DMS 273 (cell line): Measurements from ENCODE around the gene SMYD2.

ENCODE experiments used
- DNase-seq: peaks from one replicate; lab custom pipeline; 2025; ENCODE audit not compliant: unreplicated experiment; lab: John Stamatoyannopoulos, UW

Gene SMYD2

GRCh38 chr1:214354440-214355148 lies 73.6 kb downstream of the SMYD2 start:
- DNase-seq, result no peak

- no peak for DNase-seq
These were observed 79.2 kb downstream of the SMYD2 start for GRCh38 chr1:214360116-214360515.

GRCh38 chr1:214360525-214361164 lies 79.7 kb downstream of the SMYD2 start:
- no peak for DNase-seq

GRCh38 chr1:214361636-214362035 lies 80.7 kb downstream of the SMYD2 start:
- no peak for DNase-seq

- DNase-seq, result no peak
These were observed 81.4 kb downstream of the SMYD2 start for GRCh38 chr1:214362188-214362882.

- DNase-seq, result no peak
These were observed 82.4 kb downstream of the SMYD2 start for GRCh38 chr1:214363386-214363785.

GRCh38 chr1:214364386-214364785 lies 83.4 kb downstream of the SMYD2 start:
- no peak for DNase-seq

- DNase-seq, result peak; percentile 12
These were observed 83.9 kb downstream of the SMYD2 start for GRCh38 chr1:214364786-214365295.

- no peak for DNase-seq
These were observed 86.9 kb downstream of the SMYD2 start for GRCh38 chr1:214367841-214368240.

GRCh38 chr1:214369364-214369763 lies 88.4 kb downstream of the SMYD2 start:
- no peak for DNase-seq

- DNase-seq, result no peak
These were observed 89.7 kb downstream of the SMYD2 start for GRCh38 chr1:214370615-214371014.

GRCh38 chr1:214372092-214372491 lies 91.1 kb downstream of the SMYD2 start:
- DNase-seq, result no peak

GRCh38 chr1:214377485-214377884 lies 96.5 kb downstream of the SMYD2 start:
- no peak for DNase-seq

GRCh38 chr1:214377886-214378285 lies 96.9 kb downstream of the SMYD2 start:
- DNase-seq, result no peak

- DNase-seq, result no peak
These were observed 97.5 kb downstream of the SMYD2 start for GRCh38 chr1:214378492-214378891.

- DNase-seq, result no peak
These were observed 98.4 kb downstream of the SMYD2 start for GRCh38 chr1:214379236-214379970.

- DNase-seq, result no peak
These were observed 99.4 kb downstream of the SMYD2 start for GRCh38 chr1:214380396-214380795.

GRCh38 chr1:214380986-214381695 lies 100.2 kb downstream of the SMYD2 start:
- no peak for DNase-seq

- no peak for DNase-seq
These were observed 102.7 kb downstream of the SMYD2 start for GRCh38 chr1:214383381-214384372.
